ENCODE results near the gene SLC25A30.
A peak's percentile ranks its signal among the peaks of the same experiment; 100 is the strongest.
"Not testable (repeated sequence)": the region's sequence is repeated elsewhere in the genome, so short reads cannot be mapped to it uniquely, and the experiment has no call there.

Gene SLC25A30

DNA sequence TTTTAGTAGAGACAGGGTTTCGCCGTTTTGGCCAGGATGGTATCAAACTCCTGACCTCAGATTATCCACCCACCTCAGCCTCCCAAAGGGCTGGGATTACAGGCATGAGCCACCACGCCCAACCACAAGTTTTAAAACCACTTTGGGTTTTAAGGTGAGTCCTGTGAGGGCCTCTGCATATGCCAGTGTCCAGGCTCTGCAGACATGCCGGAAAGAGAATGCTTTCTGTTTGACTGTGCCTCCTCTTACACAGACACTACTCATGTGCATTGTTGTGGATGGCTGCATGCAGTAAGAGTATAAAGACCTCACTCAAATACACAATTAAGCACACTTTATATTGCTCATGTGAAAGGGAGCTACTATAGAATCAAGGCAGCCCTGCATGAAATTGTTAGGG is 20.8 kb upstream of the SLC25A30 start:
- H3K27me3 Mint-ChIP-seq: no peaks in the 10 kb centered on the region
- no peak for DNase-seq
- no peak overlapping the region for H3K27ac Mint-ChIP-seq
- no peak overlapping the region for H3K4me3 Mint-ChIP-seq
- H3K36me3 Mint-ChIP-seq (ENCODE audit: low read depth): no peaks in the 10 kb centered on the region
- no peaks in the 10 kb centered on the region for H3K9me3 Mint-ChIP-seq
- H3K4me1 Mint-ChIP-seq (ENCODE audit: low read depth): peaks cover 13% of the 10 kb centered on the region

DNA sequence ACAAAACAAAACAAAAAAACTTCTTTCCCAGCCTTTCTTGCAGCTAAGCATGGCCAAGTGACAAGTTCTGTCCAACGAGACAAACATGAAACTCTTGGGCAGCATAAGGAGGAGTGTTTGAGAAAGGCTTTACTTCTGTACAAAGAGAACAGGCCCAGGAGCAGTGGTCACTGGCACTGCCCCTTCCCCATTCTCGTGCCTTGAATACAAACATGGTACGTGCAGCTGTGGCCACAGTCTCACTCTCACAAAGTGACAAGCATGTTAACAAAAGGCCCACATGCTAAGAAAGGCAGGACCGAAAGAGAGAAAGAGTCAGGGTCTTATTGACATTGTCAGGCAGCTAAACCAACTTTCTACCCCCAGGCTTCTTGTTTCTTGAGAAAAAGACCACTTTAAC is 19.8 kb upstream of the SLC25A30 start:
- H3K4me3 Mint-ChIP-seq: no peak overlapping the region

DNA sequence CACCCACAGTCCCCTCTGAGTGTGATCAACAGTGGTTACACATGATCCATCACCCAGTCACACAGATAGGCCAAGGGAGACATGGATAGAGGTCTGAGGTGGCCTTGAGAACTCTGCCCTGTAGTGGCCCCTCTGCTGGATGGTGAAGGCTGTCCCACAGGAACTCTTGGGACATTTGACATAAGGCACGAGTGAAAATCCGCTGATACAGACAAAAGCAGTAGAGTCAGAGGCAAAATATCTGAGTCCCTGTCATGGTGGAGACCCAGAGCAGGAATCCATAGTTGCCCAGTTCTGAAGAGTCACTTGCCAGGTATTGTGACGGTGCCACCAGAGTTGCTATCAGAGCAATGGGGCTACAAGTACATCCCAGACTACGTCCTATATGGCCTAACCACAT is 18.8 kb upstream of the SLC25A30 start:
- H3K27me3 Mint-ChIP-seq: no peaks in the 10 kb centered on the region
- H3K4me3 Mint-ChIP-seq: no peak overlapping the region
- peaks cover 11% of the 10 kb centered on the region for H3K4me1 Mint-ChIP-seq (ENCODE audit: low read depth)
- no peak overlapping the region for H3K27ac Mint-ChIP-seq
- H3K9me3 Mint-ChIP-seq: no peaks in the 10 kb centered on the region
- DNase-seq: no peak
- no peaks in the 10 kb centered on the region for H3K36me3 Mint-ChIP-seq (ENCODE audit: low read depth)

More for the DNA sequence above, 19.8 kb upstream of the SLC25A30 start:
- H3K27ac Mint-ChIP-seq: no peak overlapping the region
- no peaks in the 10 kb centered on the region for H3K36me3 Mint-ChIP-seq (ENCODE audit: low read depth)
- H3K9me3 Mint-ChIP-seq: no peaks in the 10 kb centered on the region
- DNase-seq: no peak
- H3K27me3 Mint-ChIP-seq: no peaks in the 10 kb centered on the region
- peaks cover 13% of the 10 kb centered on the region for H3K4me1 Mint-ChIP-seq (ENCODE audit: low read depth)

DNA sequence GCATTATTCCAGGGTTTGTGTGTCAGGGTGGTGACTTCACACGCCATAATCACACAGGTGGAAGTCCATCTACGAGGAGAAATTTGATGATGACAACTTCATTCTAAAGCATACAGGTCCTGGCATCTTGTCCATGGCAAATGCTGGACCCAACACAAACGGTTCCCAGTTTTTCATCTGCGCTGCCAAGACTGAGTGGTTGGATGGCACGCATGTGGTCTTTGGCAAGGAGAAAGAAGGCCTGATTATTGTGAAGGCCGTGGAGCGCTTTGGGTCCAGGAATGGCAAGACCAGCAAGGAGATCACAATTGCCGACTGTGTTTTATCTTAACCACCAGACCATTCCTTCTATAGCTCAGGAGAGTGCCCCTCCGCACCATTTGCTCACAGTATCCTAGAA is 18.2 kb upstream of the SLC25A30 start:
- Mint-ChIP-seq H3K27ac (no peak overlapping the region), H3K36me3 (ENCODE audit: low read depth) (no peaks in the 10 kb centered on the region), H3K27me3 (no peaks in the 10 kb centered on the region), H3K4me1 (ENCODE audit: low read depth) (peaks cover 5% of the 10 kb centered on the region), H3K4me3 (no peak overlapping the region), H3K9me3 (no peaks in the 10 kb centered on the region)
- no peak for DNase-seq

DNA sequence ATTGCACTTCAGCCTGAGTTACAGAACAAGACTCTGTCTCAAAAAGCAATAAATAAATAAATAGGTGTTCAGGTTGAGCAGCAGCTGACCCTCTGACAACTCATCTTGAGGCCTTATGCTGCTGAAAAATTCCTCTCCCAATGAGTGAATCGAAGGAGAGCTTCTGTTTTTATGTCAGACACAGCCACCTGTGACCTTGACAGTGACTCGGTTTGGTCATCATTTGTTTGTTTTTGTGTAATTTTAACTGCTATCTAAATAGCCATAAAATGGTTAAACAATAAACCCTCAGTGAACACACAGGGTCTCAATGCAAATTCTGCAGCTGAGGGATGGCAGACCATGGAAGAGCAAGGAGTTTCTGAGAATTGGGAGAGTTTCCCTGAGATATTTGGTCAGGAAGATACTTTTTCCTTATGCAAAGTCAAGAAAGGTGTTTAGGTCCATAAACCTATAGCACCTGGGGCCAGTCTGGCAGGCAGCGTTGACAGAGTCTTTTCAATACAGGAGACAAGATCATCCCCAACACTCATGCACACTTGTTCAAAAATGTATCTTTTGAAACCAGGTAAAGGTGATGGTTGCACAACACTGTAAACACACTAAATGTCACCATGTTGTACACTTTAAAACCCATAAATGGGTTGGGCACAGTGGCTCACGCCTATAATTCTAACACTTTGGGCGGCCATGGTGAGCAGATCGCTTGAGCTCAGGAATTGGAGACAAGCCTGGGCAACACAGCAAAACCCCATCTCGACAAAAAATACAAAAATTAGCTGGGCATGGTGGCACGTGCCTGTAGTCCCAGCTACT is 16.6 kb upstream of the SLC25A30 start:
- no peaks in the 10 kb centered on the region for H3K36me3 Mint-ChIP-seq (ENCODE audit: low read depth)
- no peaks in the 10 kb centered on the region for H3K27me3 Mint-ChIP-seq
- peaks cover 2% of the 10 kb centered on the region for H3K4me1 Mint-ChIP-seq (ENCODE audit: low read depth)
- no peaks in the 10 kb centered on the region for H3K9me3 Mint-ChIP-seq
- no peak for DNase-seq
- no peak overlapping the region for H3K4me3 Mint-ChIP-seq
- H3K27ac Mint-ChIP-seq: no peak overlapping the region

DNA sequence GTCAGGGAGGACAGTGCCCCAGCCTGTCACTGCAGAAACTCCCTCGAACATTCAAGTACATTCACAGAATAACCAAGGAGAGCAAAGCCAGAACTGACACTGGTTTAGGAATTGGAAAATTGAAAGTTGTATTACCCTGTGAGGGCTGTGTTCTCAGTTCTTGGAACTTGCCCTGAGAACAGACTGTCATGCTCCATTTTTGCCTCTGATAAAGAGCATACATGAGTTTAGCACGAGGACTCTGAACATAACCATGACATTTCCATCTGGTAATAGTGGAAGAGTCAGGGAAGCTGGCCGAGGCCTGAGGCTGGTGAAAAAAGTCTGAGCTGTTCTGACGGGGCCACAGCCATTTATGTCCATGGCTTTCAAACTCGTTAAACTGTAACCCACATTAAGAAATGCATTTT is 15.2 kb upstream of the SLC25A30 start:
- no peaks in the 10 kb centered on the region for H3K27me3 Mint-ChIP-seq
- no peak for DNase-seq
- H3K9me3 Mint-ChIP-seq: no peaks in the 10 kb centered on the region
- H3K4me1 Mint-ChIP-seq (ENCODE audit: low read depth): no peaks in the 10 kb centered on the region
- H3K36me3 Mint-ChIP-seq (ENCODE audit: low read depth): no peaks in the 10 kb centered on the region
- H3K27ac Mint-ChIP-seq: no peak overlapping the region
- H3K4me3 Mint-ChIP-seq: no peak overlapping the region

DNA sequence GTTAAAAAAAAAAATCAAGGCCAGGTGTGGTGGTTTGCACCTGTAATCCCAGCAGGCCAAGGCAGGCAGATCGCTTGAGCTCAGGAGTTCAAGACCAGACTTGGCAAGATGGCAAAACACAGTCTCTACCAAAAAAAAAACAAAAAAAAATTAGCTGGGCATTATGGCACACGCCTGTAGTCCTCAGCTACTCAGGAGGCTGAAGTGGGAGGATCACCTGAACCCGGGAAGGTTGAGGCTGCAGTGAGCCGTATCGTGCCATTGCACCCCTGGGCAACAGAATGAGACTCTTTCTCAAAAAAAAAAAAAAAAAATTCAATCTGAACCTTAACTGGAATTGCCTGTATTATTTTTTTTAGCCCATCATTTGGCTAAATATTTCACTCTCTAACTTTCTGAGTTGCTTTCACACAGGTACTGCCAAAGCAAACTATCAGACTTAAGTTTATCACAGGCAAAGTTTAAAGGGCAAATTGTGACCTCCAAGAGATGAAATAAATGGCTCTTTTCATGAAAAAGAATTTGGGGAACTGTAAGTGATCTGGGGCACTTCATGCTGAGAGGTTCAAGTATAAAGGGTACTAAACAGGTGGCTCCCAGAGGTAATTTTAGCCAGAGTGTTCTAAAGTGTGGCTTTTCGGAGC is 14.7 kb upstream of the SLC25A30 start:
- no peak for DNase-seq
- Mint-ChIP-seq H3K4me1 (ENCODE audit: low read depth) (no peaks in the 10 kb centered on the region), H3K9me3 (no peaks in the 10 kb centered on the region), H3K27ac (no peak overlapping the region), H3K4me3 (no peak overlapping the region), H3K36me3 (ENCODE audit: low read depth) (no peaks in the 10 kb centered on the region), H3K27me3 (no peaks in the 10 kb centered on the region)

DNA sequence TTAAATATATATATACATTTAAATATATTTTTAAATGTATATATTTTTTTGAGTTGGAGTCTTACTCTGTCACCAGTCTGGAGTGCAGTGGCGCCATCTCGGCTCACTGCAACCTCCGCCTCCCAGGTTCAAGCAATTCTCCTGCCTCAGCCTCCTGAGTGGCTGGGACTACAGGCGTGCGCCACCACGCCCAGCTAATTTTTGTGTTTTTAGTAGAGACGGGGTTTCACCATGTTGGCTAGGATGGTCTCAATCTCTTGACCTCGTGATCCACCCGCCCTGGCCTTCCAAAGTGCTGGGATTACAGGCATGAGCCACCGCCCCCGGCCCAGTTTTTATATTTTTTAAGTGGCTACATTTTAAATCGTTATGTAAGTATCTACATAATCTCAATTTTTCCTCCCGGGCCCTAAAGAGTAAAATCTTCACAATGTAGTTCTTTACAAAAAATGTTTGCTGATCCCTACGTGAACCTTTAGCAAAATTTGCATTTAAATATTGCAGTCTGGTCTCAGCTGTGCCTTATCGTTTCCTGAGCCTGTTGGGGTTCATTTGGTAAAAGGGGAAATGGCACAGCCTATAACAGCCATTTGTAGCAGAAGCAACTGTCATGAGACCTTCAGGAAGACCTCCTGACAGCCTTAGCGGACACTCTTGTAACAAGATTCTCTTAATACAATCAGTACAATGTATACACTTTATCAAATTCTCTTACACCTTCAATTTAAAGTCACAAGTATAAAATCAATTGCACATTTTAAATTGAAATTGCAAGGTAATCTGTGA is 8.1 kb upstream of the SLC25A30 start:
- H3K27me3 Mint-ChIP-seq; H3K27ac Mint-ChIP-seq; H3K4me1 Mint-ChIP-seq (ENCODE audit: low read depth); H3K9me3 Mint-ChIP-seq; DNase-seq; H3K36me3 Mint-ChIP-seq (ENCODE audit: low read depth); H3K4me3 Mint-ChIP-seq: not testable (repeated sequence)

DNA sequence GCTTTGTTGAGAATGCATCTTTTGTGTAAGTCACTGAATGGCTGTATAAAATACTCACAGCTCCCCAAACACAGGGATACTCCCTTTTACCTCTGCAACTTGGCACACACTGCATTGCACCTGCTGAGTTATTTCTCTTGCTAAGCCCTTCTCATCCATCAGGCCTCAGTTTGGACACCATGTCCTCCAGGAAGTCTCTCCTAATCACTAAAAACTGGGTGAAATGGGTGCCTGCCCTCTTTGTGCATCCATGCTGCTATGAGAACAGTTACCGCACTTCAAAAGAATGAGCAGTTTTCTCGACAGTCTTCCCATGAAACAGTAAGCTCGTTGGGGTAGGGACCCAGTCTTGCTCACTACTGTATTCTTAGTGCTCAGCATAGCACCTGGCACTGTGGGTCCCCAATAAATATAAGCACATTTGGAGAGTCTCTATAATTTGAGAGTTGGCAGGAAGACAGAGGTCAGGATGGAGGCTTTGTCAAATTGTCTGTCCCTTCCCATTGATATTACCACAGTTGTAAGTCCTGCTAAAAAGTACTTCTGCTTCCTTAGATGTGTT is 4.6 kb upstream of the SLC25A30 start:
- no peak overlapping the region for H3K4me3 Mint-ChIP-seq
- peaks cover 2% of the 10 kb centered on the region for H3K36me3 Mint-ChIP-seq (ENCODE audit: low read depth)
- no peak overlapping the region for H3K27ac Mint-ChIP-seq

DNA sequence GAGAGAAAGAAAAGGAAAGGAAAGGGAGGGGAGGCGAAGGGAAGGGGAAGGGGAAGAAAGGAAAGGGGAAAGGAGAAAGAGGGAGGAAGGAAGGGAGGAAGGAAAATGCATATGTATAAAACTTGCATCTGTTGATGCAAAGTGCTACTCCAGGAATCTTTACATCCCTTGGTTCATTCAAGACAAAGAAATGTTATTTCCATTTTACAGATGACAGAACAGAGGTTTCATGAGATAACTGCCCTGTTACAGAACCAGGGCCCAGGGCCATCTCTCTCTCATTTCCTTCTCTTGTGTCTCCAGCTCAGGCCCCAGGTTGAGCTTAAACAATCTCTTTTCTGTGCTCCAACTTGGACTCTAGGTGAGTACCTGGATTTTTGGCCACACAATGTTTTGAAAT is 1.8 kb upstream of the SLC25A30 start:
- H3K4me3 Mint-ChIP-seq: no peak overlapping the region
- H3K9me3 Mint-ChIP-seq: no peaks in the 10 kb centered on the region
- peaks cover 11% of the 10 kb centered on the region for H3K36me3 Mint-ChIP-seq (ENCODE audit: low read depth)
- DNase-seq: no peak
- no peaks in the 10 kb centered on the region for H3K27me3 Mint-ChIP-seq
- peaks cover 16% of the 10 kb centered on the region for H3K4me1 Mint-ChIP-seq (ENCODE audit: low read depth)
- no peak overlapping the region for H3K27ac Mint-ChIP-seq

More for the DNA sequence above, 4.6 kb upstream of the SLC25A30 start:
- no peaks in the 10 kb centered on the region for H3K27me3 Mint-ChIP-seq
- DNase-seq: no peak
- H3K4me1 Mint-ChIP-seq (ENCODE audit: low read depth): peaks cover 4% of the 10 kb centered on the region
- no peaks in the 10 kb centered on the region for H3K9me3 Mint-ChIP-seq

DNA sequence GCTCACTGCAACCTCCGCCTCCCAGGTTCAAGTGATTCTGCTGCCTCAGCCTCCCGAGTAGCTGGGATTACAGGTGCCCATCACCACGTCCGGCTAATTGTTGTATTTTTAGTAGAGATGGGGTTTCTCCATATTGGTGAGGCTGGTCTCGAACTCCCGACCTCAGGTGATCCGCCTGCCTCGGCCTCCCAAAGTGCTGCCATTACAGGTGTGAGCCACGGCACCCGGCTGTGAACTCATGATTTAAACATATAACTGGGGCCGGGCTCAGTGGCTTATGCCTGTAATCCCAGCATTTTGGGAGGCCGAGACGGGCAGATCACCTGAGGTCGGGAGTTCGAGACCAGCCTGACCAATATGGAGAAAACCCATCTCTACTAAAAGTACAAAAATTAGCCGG is 1.2 kb upstream of the SLC25A30 start:
- peaks cover 11% of the 10 kb centered on the region for H3K36me3 Mint-ChIP-seq (ENCODE audit: low read depth)
- not testable (repeated sequence) for H3K4me3 Mint-ChIP-seq, H3K9me3 Mint-ChIP-seq, H3K27me3 Mint-ChIP-seq, DNase-seq, H3K27ac Mint-ChIP-seq
- peaks cover 22% of the 10 kb centered on the region for H3K4me1 Mint-ChIP-seq (ENCODE audit: low read depth)

DNA sequence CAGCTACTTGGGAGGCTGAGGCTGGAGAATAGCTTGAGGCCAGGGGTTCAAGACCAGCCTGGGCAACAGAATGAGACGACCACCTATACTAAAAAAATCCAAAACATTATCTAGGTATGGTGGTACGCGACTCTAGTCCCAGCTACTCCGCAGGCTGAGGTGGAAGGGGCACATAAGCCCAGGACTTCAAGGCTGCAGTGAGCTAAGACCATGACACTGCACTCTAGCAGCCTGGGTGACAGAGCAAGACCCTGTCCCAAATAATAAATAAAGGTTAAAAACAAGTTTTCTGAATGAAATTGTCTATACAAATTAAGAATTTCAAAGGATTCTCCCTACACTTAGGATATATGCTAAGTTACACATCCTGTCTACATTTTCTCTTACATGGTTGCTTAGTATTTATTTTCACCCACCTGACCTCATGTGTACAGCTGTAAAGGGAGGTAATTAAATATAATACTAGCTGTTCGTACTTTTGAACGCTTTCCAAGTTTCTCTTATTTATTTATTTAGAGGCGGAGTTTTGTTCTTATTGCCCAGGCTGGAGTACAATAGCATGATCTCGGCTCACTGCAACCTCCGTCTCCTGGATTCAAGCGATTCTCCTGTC is 1.6 kb downstream of the SLC25A30 start:
- peak overlapping the region; percentile 85 for H3K4me3 Mint-ChIP-seq
- peaks cover 38% of the 10 kb centered on the region for H3K4me1 Mint-ChIP-seq (ENCODE audit: low read depth)
- no peak for DNase-seq
- H3K36me3 Mint-ChIP-seq (ENCODE audit: low read depth): peaks cover 15% of the 10 kb centered on the region
- no peaks in the 10 kb centered on the region for H3K9me3 Mint-ChIP-seq
- peak overlapping the region; percentile 95 for H3K27ac Mint-ChIP-seq
- H3K27me3 Mint-ChIP-seq: no peaks in the 10 kb centered on the region

DNA sequence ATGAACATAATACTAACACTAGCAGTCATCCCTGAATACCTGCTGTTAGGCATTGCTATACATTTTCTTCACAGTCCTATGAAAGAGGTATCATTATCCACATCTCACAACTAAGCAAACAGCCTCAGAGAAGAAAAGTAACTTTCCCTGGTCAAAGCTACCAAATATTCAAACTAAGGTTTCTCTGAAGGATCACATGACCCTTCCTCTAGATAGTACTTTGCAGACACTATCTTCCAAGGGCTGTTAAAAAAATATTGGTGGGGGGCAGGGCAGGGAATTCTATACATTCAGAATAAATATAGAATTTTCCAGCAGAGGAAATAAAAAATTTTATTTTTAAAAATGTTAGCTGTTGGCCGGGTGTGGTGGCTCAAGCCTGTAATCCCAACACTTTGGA is 3.1 kb downstream of the SLC25A30 start:
- no peak for DNase-seq
- H3K27ac Mint-ChIP-seq: no peak overlapping the region
- no peaks in the 10 kb centered on the region for H3K27me3 Mint-ChIP-seq
- H3K9me3 Mint-ChIP-seq: no peaks in the 10 kb centered on the region
- no peak overlapping the region for H3K4me3 Mint-ChIP-seq
- peaks cover 44% of the 10 kb centered on the region for H3K4me1 Mint-ChIP-seq (ENCODE audit: low read depth)
- H3K36me3 Mint-ChIP-seq (ENCODE audit: low read depth): peaks cover 30% of the 10 kb centered on the region

DNA sequence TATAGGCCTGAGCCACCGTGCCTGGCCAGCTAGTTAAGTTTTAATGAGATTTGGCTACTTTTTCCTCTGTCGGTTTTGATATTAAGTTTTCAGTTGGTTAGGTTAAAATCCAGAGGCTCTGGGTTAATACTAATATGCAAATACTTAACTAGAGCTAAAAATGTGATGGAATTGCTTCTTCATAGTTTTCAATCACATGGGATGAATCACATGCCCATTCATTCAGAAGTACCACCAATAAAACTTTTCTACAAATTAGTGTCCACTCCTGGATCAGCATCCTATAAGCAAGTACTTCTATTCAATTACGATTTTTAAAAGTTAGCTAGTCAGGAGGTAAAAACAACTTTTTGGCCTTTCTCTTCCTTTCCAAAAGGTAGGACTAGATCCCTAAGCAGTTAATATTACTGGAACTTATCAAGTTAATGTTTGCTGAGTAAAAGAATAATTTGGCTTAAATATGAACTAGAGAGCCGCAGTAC is 4.3 kb downstream of the SLC25A30 start:
- Mint-ChIP-seq H3K27ac (no peak overlapping the region), H3K4me3 (no peak overlapping the region), H3K36me3 (ENCODE audit: low read depth) (peaks cover 42% of the 10 kb centered on the region), H3K9me3 (no peaks in the 10 kb centered on the region), H3K27me3 (no peaks in the 10 kb centered on the region), H3K4me1 (ENCODE audit: low read depth) (peaks cover 44% of the 10 kb centered on the region)
- DNase-seq: no peak

All from activated T-cell treated with anti-CD3 and anti-CD28 coated beads, Interleukin-2, amount 50 U/mL, for 24 hours (primary cell).